Measurements from ENCODE around the gene EXOC6. TPM values are rescaled to one million over a fixed set of nuclear protein-coding genes. Genes with fewer than 3 reads are reported as not detected.
A peak's percentile ranks its signal among the peaks of the same experiment; 100 is the strongest.

EXOC6 gene
- total and polyA plus RNA-seq, 2 donors from 2014 or later = 9.5 to 17.0 TPM

- no peak for FAIRE-seq
- DNase-seq = no peak
- Histone ChIP-seq H3K9me3 (ENCODE audit: control insufficient read depth in 2 of 3, insufficient read depth in 1 of 3, low read length in 3 of 3) (no peaks in the 10 kb centered on the region), H3K4me1 (ENCODE audit: control insufficient read depth in 2 of 3, insufficient read depth in 2 of 3, low read depth in 1 of 3, low read length in 3 of 3) (peaks cover 0 to 28% (median 0%) of the 10 kb centered on the region in 3 donors), H3K9ac (ENCODE audit: low read length in 3 of 3) (no peak overlapping the region), H3K36me3 (ENCODE audit: control insufficient read depth in 2 of 3, insufficient read depth in 3 of 3, low read length in 3 of 3) (no peaks in the 10 kb centered on the region), H3K27me3 (ENCODE audit: control insufficient read depth, insufficient read depth, low read length) (peaks cover 68% of the 10 kb centered on the region), H3K4me3 (ENCODE audit: low read length in 3 of 3) (no peak overlapping the region), H3K27ac (ENCODE audit: low read depth in 2 of 2, low read length in 2 of 2) (no peak overlapping the region)
- TF ChIP-seq CTCF (IDR thresholded peaks at IDR 0.05; ENCODE audit: borderline replicate concordance, extremely low read depth, insufficient read depth) = no peak
- intact Hi-C loops (cut with DNase I) = no loop called here
These were observed 222.3 kb downstream of the EXOC6 start for GRCh38 chr10:93070378-93071176.

GRCh38 chr10:93071177-93071472 lies 222.8 kb downstream of the EXOC6 start:
- peaks cover 0 to 26% (median 0%) of the 10 kb centered on the region in 3 donors for H3K4me1 ChIP-seq (ENCODE audit: control insufficient read depth in 2 of 3, insufficient read depth in 2 of 3, low read depth in 1 of 3, low read length in 3 of 3)
- peaks cover 72% of the 10 kb centered on the region for H3K27me3 ChIP-seq (ENCODE audit: control insufficient read depth, insufficient read depth, low read length)

GRCh38 chr10:93071674-93072224 lies 223.4 kb downstream of the EXOC6 start:
- FAIRE-seq = no peak
- H3K9ac ChIP-seq (ENCODE audit: low read length in 3 of 3) = peak overlapping the region in 1 of 3 donors; percentile 0
- no peaks in the 10 kb centered on the region for H3K36me3 ChIP-seq (ENCODE audit: control insufficient read depth in 2 of 3, insufficient read depth in 3 of 3, low read length in 3 of 3)
- intact Hi-C loops (cut with DNase I) = no loop called here
- peak overlapping the region; percentile 26 to 73 (median 57) for H3K4me3 ChIP-seq (ENCODE audit: low read length in 3 of 3)
- H3K27ac ChIP-seq (ENCODE audit: low read depth in 2 of 2, low read length in 2 of 2) = no peak overlapping the region
- H3K9me3 ChIP-seq (ENCODE audit: control insufficient read depth in 2 of 3, insufficient read depth in 1 of 3, low read length in 3 of 3) = no peaks in the 10 kb centered on the region
- H3K4me1 ChIP-seq (ENCODE audit: control insufficient read depth in 2 of 3, insufficient read depth in 2 of 3, low read depth in 1 of 3, low read length in 3 of 3) = peaks cover 0 to 26% (median 0%) of the 10 kb centered on the region in 3 donors
- no peak for TF ChIP-seq CTCF (IDR thresholded peaks at IDR 0.05; ENCODE audit: borderline replicate concordance, extremely low read depth, insufficient read depth)
- DNase-seq = peak in 3 of 5 donors; percentile 49 to 72 (median 57)
- H3K27me3 ChIP-seq (ENCODE audit: control insufficient read depth, insufficient read depth, low read length) = peaks cover 73% of the 10 kb centered on the region

More at GRCh38 chr10:93071177-93071472, 222.8 kb downstream of the EXOC6 start:
- Histone ChIP-seq H3K27ac (ENCODE audit: low read depth in 2 of 2, low read length in 2 of 2) (no peak overlapping the region), H3K9me3 (ENCODE audit: control insufficient read depth in 2 of 3, insufficient read depth in 1 of 3, low read length in 3 of 3) (no peaks in the 10 kb centered on the region), H3K9ac (ENCODE audit: low read length in 3 of 3) (no peak overlapping the region), H3K4me3 (ENCODE audit: low read length in 3 of 3) (no peak overlapping the region), H3K36me3 (ENCODE audit: control insufficient read depth in 2 of 3, insufficient read depth in 3 of 3, low read length in 3 of 3) (no peaks in the 10 kb centered on the region)
- no peak for TF ChIP-seq CTCF (IDR thresholded peaks at IDR 0.05; ENCODE audit: borderline replicate concordance, extremely low read depth, insufficient read depth)
- FAIRE-seq (no peak), DNase-seq (peak in 2 of 5 donors; percentile 42 to 50)
- intact Hi-C loops (cut with DNase I) = no loop called here

Measured in kidney (tissue), 14 donors.